PFSK-1 (cell line): ENCODE data around the gene PLAGL1.

Experiments used
- FOXP2 ChIP-seq: optimal IDR thresholded peaks from 2 replicates; pipeline ENCODE3; 2011; ENCODE audit warnings: borderline replicate concordance, control low read depth, inconsistent platforms; ENCODE audit not compliant: insufficient read depth; ENCODE audit errors: extremely low read length, extremely low read depth
- POLR2AphosphoS5 ChIP-seq: IDR thresholded peaks from 2 replicates; pipeline ENCODE4 v1.6.1; 2012; ENCODE audit warnings: low read depth, mild to moderate bottlenecking, control low read depth, low read length, moderate library complexity
- REST ChIP-seq, 2 experiments: IDR thresholded peaks; 2 replicates each; pipeline versions ENCODE4 v1.6.1 to v1.8.0; 2011 to 2012; ENCODE audit warnings: low read depth in 2 of 2, low read length in 2 of 2, control low read depth in 1 of 2, inconsistent platforms in 1 of 2, mild to moderate bottlenecking in 1 of 2, moderate library complexity in 1 of 2; ENCODE audit not compliant: insufficient read depth in 1 of 2
- SIN3A ChIP-seq: IDR thresholded peaks from 2 replicates; pipeline ENCODE4 v1.6.1; 2012; ENCODE audit warnings: mild to moderate bottlenecking, low read length, moderate library complexity, borderline replicate concordance; ENCODE audit not compliant: insufficient read depth
- TAF1 ChIP-seq: IDR thresholded peaks from 2 replicates; pipeline ENCODE4 v1.6.1; 2012; ENCODE audit warnings: low read length, control low read depth, borderline replicate concordance; ENCODE audit not compliant: insufficient read depth

The PLAGL1 gene

GRCh38 chr6:143974089-143974488 is 34.0 kb downstream of the PLAGL1 start:
- no peak for TF ChIP-seq FOXP2
- TF ChIP-seq POLR2AphosphoS5 = no peak
- TF ChIP-seq TAF1 = no peak
- no peak for TF ChIP-seq REST (IDR thresholded peaks at IDR 0.05; ENCODE audit: insufficient read depth in 1 of 2, low read depth in 2 of 2, low read length in 2 of 2)
- no peak for TF ChIP-seq SIN3A

GRCh38 chr6:143973097-143973966 is 34.7 kb downstream of the PLAGL1 start:
- no peak for TF ChIP-seq TAF1
- TF ChIP-seq SIN3A = no peak
- no peak for TF ChIP-seq FOXP2
- no peak for TF ChIP-seq REST (IDR thresholded peaks at IDR 0.05; ENCODE audit: insufficient read depth in 1 of 2, low read depth in 2 of 2, low read length in 2 of 2)
- no peak for TF ChIP-seq POLR2AphosphoS5

- TF ChIP-seq POLR2AphosphoS5 = no peak
- TF ChIP-seq SIN3A = no peak
- TF ChIP-seq REST (IDR thresholded peaks at IDR 0.05; ENCODE audit: insufficient read depth in 1 of 2, low read depth in 2 of 2, low read length in 2 of 2) = no peak
- no peak for TF ChIP-seq FOXP2
- no peak for TF ChIP-seq TAF1
These were observed 36.4 kb downstream of the PLAGL1 start for GRCh38 chr6:143971482-143972205.

- TF ChIP-seq POLR2AphosphoS5 = no peak
- TF ChIP-seq SIN3A = no peak
- TF ChIP-seq TAF1 = no peak
- no peak for TF ChIP-seq FOXP2
- no peak for TF ChIP-seq REST (IDR thresholded peaks at IDR 0.05; ENCODE audit: insufficient read depth in 1 of 2, low read depth in 2 of 2, low read length in 2 of 2)
These were observed 37.4 kb downstream of the PLAGL1 start for GRCh38 chr6:143970456-143971218.
